K562 (cell line): ENCODE measurements around the gene IPCEF1. TPM values are rescaled to one million over a fixed set of nuclear protein-coding genes. Genes with fewer than 3 reads are reported as not detected.

Experiments
- ATAC-seq: fragments of 200-7000 bp; cut with Tn5 transposase; 3 replicates; pipeline ENCODE4 v1.9.1; 2020; ENCODE audit warnings: moderate library complexity
- BruUV-seq: library from RNA; stranded (reverse); fragments of 400-500 nt; replicated peaks from 2 replicates; lab custom pipeline; 2021; lab: Mats Ljungman, UMichigan
- CTCF ChIA-PET: fragments of 300-600 bp; formaldehyde crosslinking; extraction: SDS; loops from one replicate; lab custom pipeline; 2021; ENCODE audit warnings: low intra/inter-chr PET ratio; lab: Yijun Ruan, JAX
- POLR2A ChIA-PET: fragments of 300-600, 350-650 bp; sonication (Branson Sonifier 250); formaldehyde crosslinking; extraction: SDS; loops from one replicate; lab custom pipeline; 2021; ENCODE audit warnings: antibody characterized with exemption, inconsistent platforms; lab: Yijun Ruan, JAX
- DNase-seq, 4 experiments: peaks; one replicate each; pipeline versions ENCODE4 v3.0.0 to v3.0.0-alpha.2; 2011 to 2018; ENCODE audit warnings: low spot score in 3 of 4, mixed read lengths in 3 of 4; ENCODE audit errors: extremely low read depth in 1 of 4
- FAIRE-seq: peaks from 2 replicates; lab custom pipeline; 2011; peaks lifted over from hg19 to GRCh38; lab: Jason Lieb, UNC
- H2AFZ ChIP-seq: 2 replicates; pipeline ENCODE4 v1.6.0; 2011; ENCODE audit warnings: low read depth, low read length, control low read depth, inconsistent platforms
- H3K27ac ChIP-seq: fragments of 200-600 bp; 3 replicates; pipeline ENCODE4 v1.8.0; 2011; ENCODE audit warnings: low read depth, mild to moderate bottlenecking, control low read depth, inconsistent platforms, low read length, moderate library complexity, mixed read lengths; ENCODE audit errors: extremely low read depth
- H3K27me3 ChIP-seq, 2 experiments: fragments of 300-600 bp in 1 of 2; 2 replicates in 1 of 2; 3 replicates in 1 of 2; pipeline versions ENCODE4 v1.6.0 to v1.8.0; 2011; ENCODE audit warnings: inconsistent platforms in 2 of 2, low read length in 2 of 2, mild to moderate bottlenecking in 1 of 2, mixed read lengths in 1 of 2, moderate library complexity in 1 of 2; ENCODE audit not compliant: control insufficient read depth in 2 of 2, insufficient read depth in 2 of 2
- H3K36me3 ChIP-seq: fragments of 300-600 bp; 3 replicates; pipeline ENCODE4 v1.8.0; 2011; ENCODE audit warnings: mild to moderate bottlenecking, low read length, inconsistent platforms; ENCODE audit not compliant: control insufficient read depth, insufficient read depth
- H3K4me1 ChIP-seq, 2 experiments: fragments of 200-600 bp in 1 of 2; replicated peaks in 1 of 2; 2 replicates in 1 of 2; 3 replicates in 1 of 2; pipeline versions ENCODE4 v1.5.1 to v1.8.0; 2011; ENCODE audit warnings: inconsistent platforms in 2 of 2, low read length in 2 of 2, mild to moderate bottlenecking in 1 of 2, mixed read lengths in 1 of 2, moderate library complexity in 1 of 2; ENCODE audit not compliant: control insufficient read depth in 2 of 2, insufficient read depth in 2 of 2
- H3K4me2 ChIP-seq: 2 replicates; pipeline ENCODE4 v1.6.1; 2011; ENCODE audit warnings: low read length, control low read depth, inconsistent platforms, mixed read lengths; ENCODE audit not compliant: insufficient read depth
- H3K4me3 ChIP-seq: fragments of 200-600 bp; sonication (generic), shearing (Covaris generic); 2 replicates; pipeline ENCODE4 v1.5.1; 2016; ENCODE audit warnings: control low read depth, inconsistent platforms
- H3K79me2 ChIP-seq: fragments of 200-600 bp; 3 replicates; pipeline ENCODE4 v1.8.0; 2011; ENCODE audit warnings: low read length, inconsistent platforms; ENCODE audit not compliant: control insufficient read depth, insufficient read depth
- H3K9ac ChIP-seq, 2 experiments: 2 replicates each; pipeline versions ENCODE4 v1.6.0 to v1.6.1; 2011; ENCODE audit warnings: low read depth in 2 of 2, low read length in 2 of 2, control low read depth in 1 of 2, inconsistent platforms in 1 of 2, mild to moderate bottlenecking in 1 of 2, mixed read lengths in 1 of 2; ENCODE audit not compliant: insufficient read depth in 1 of 2
- H3K9me1 ChIP-seq: one replicate; pipeline ENCODE4 v1.6.0; 2011; ENCODE audit warnings: inconsistent platforms, mild to moderate bottlenecking, low read length, moderate library complexity; ENCODE audit not compliant: control insufficient read depth, insufficient read depth
- H3K9me3 ChIP-seq: replicated peaks from 2 replicates; pipeline ENCODE4 v1.5.1; 2011; ENCODE audit warnings: low read depth, low read length, inconsistent platforms; ENCODE audit not compliant: control insufficient read depth, insufficient read depth
- H4K20me1 ChIP-seq: replicated peaks from 2 replicates; pipeline ENCODE4 v1.6.1; 2011; ENCODE audit warnings: low read length, inconsistent platforms, mixed read lengths; ENCODE audit not compliant: control insufficient read depth, insufficient read depth
- HIVEP1 ChIP-seq: fragments of 250-450 bp; sonication (Bioruptor Pico); IDR thresholded peaks from 2 replicates; pipeline ENCODE4 v1.4.0; 2020; ENCODE audit warnings: mild to moderate bottlenecking
- HSF4 ChIP-seq: fragments of 250-450 bp; sonication (Bioruptor Pico); IDR thresholded peaks from 2 replicates; pipeline ENCODE4 v2.1.2; 2022; ENCODE audit warnings: mild to moderate bottlenecking, moderate library complexity, borderline replicate concordance
- MYBL2 ChIP-seq, 2 experiments: fragments of 450-650 bp in 1 of 2; sonication (generic) in 1 of 2; formaldehyde crosslinking in 1 of 2; IDR thresholded peaks; 2 replicates each; pipeline versions ENCODE4 v1.6.1 to v1.8.1; 2017 to 2022; ENCODE audit warnings: borderline replicate concordance in 1 of 2, inconsistent platforms in 1 of 2, low read depth in 1 of 2, mild to moderate bottlenecking in 1 of 2, missing genetic modification reagents in 1 of 2, moderate library complexity in 1 of 2
- NR4A1 ChIP-seq, 2 experiments: fragments of 250-450 bp in 1 of 2; fragments of 450-650 bp in 1 of 2; sonication (Bioruptor Pico) in 1 of 2; IDR thresholded peaks; 2 replicates each; pipeline versions ENCODE4 v1.4.0 to v1.6.1; 2016 to 2020; ENCODE audit warnings: mild to moderate bottlenecking in 2 of 2, missing compliant biosample characterization in 1 of 2, missing genetic modification characterization in 1 of 2, moderate library complexity in 1 of 2
- RB1 ChIP-seq: fragments of 450-650 bp; IDR thresholded peaks from 2 replicates; pipeline ENCODE4 v1.6.1; 2017; ENCODE audit warnings: low read depth, mild to moderate bottlenecking
- RBM34 ChIP-seq: fragments of 200-400 bp; formaldehyde crosslinking; IDR thresholded peaks from 2 replicates; pipeline ENCODE4 v1.6.1; 2018; ENCODE audit warnings: low read length, borderline replicate concordance; ENCODE audit not compliant: insufficient read depth
- SIRT6 ChIP-seq: IDR thresholded peaks from one replicate; pipeline ENCODE4 v1.6.1; 2012; ENCODE audit warnings: low read depth, mild to moderate bottlenecking, control low read depth, inconsistent platforms, low read length, moderate library complexity
- ZNF165 ChIP-seq: fragments of 250-450 bp; sonication (Bioruptor Pico); IDR thresholded peaks from 2 replicates; pipeline ENCODE4 v1.4.0; 2020; ENCODE audit warnings: borderline replicate concordance
- ZNF766 ChIP-seq: fragments of 200-800 bp; sonication (Bioruptor generic); conservative IDR thresholded peaks from 2 replicates; pipeline ENCODE4 v1.6.1; 2016; ENCODE audit warnings: missing genetic modification characterization, missing compliant biosample characterization
- WGBS: fragments of 100-300 bp; shearing (Covaris generic); methylation state at CpG from one replicate; pipeline ENCODE4 v1.1.6; 2016; ENCODE audit warnings: low coverage, mixed read lengths; ENCODE audit not compliant: insufficient coverage; ENCODE audit errors: missing lambda C conversion rate; 5-methylcytosine and 5-hydroxymethylcytosine counted together
- in situ Hi-C: fragments of 300-500 bp; cut with MboI; formaldehyde crosslinking; loops from 4 replicates; pipeline ENCODE4 v1.15.0; 2018; ENCODE audit warnings: inconsistent platforms, mixed read lengths
- intact Hi-C: fragments of 100-400 bp; cut with micrococcal nuclease; formaldehyde crosslinking; loops from 2 replicates; pipeline ENCODE4 v1.14.2; 2022
- polyA plus RNA-seq, 8 experiments: library from polyadenylated mRNA; depleted of rRNA in 4 of 8; stranded (reverse) in 5 of 8; unstranded in 3 of 8; fragments of >200 nt; fragmentation: Nextera tagmentation in 2 of 8; fragmentation: Illumina TruSeq in 1 of 8; extraction: Ambion mirVana in 2 of 8; extraction: Trizol in 1 of 8; gene quantifications; 2 replicates each; pipeline versions ENCODE4 v1.2.1 to v1.2.3, GENCODE V29; 2011 to 2014; ENCODE audit warnings: inconsistent platforms in 1 of 8, missing spikeins in 1 of 8
- total RNA-seq, 7 experiments: library from RNA; depleted of rRNA in 6 of 7; stranded (reverse); fragments of >200 nt in 6 of 7; fragmentation: Illumina TruSeq in 2 of 7; extraction: Trizol in 2 of 7; gene quantifications; 2 replicates each; pipeline versions ENCODE4 v1.2.1 to v1.2.3, GENCODE V29; 2011 to 2021; ENCODE audit warnings: low replicate concordance in 1 of 7

IPCEF1 gene
- total and polyA plus RNA-seq, 9 of the 15 experiments (the other 6 are each of a cell fraction or from before 2014, with no cell fraction given), result 0.14 to 0.18 TPM; not detected in 7

DNA sequence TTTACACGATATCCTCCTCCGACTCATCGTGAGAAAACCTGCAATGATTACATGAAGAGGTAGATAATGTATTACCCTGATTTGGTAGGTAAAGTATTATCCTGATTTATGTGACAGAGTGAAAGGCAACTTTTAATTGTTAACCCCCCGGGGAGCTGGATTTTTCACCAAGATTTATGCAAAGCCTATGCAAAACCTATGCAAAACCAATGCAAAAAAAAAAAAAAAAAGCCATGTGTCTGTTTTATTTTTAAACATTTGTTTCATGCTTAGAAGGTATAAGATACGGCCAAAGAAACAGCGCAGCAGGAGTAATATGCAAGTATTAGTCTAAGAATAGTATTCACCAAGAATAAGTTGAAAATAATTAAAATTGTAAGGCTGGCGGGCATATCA lies 109.9 kb downstream of the IPCEF1 start (continued):
- no peak for TF ChIP-seq NR4A1 (CRISPR knock-in tag; IDR thresholded peaks at IDR 0.05)
- no peak for TF ChIP-seq NR4A1 (tag; IDR thresholded peaks at IDR 0.05)
- no peak for TF ChIP-seq HIVEP1 (CRISPR knock-in tag)
- TF ChIP-seq ZNF766 (CRISPR knock-in tag), result no peak
- TF ChIP-seq MYBL2 (IDR thresholded peaks at IDR 0.05; ENCODE audit: low read depth), result no peak
- no peak for TF ChIP-seq MYBL2 (CRISPR knock-in tag; IDR thresholded peaks at IDR 0.05; ENCODE audit: borderline replicate concordance)

DNA sequence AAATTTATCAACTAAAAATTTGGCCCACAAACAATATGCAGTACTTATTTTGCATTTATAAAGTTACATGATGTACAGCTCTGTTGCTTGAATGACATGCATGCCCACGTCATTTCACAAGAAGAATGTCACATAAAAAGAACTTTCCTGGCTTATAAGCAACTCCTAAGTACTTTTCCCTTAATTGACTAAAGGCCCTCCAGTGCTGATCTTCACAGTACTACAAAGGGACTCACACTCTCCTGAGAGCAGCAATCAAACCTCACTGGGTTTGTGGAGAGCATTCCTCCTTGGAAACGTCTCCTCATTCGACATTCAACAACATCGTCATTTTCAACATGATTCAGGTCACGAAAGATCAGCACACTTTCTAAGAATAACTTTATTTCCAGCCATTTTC lies 111.1 kb downstream of the IPCEF1 start:
- CTCF ChIA-PET, result no interaction called here

More for the DNA sequence above, 111.1 kb downstream of the IPCEF1 start:
- no peak for TF ChIP-seq SIRT6
- no peak for TF ChIP-seq ZNF165 (CRISPR knock-in tag)
- TF ChIP-seq RB1, result no peak
- no peak for TF ChIP-seq HSF4 (CRISPR knock-in tag)
- TF ChIP-seq RBM34, result no peak
- no peak for DNase-seq
- Histone ChIP-seq H3K27me3 (peaks cover 9 to 16% of the 10 kb centered on the region in 2 experiments; a peak in 3 of 5 replicates), H3K4me2 (no peak overlapping the region), H3K9me1 (no peaks in the 10 kb centered on the region), H3K4me1 (no peaks in the 10 kb centered on the region), H2AFZ (no peak overlapping the region), H3K27ac (no peak overlapping the region), H3K79me2 (no peaks in the 10 kb centered on the region), H3K9ac (no peak overlapping the region), H3K36me3 (no peaks in the 10 kb centered on the region), H4K20me1 (no peaks in the 10 kb centered on the region), H3K9me3 (no peaks in the 10 kb centered on the region), H3K4me3 (no peak overlapping the region)
- intact Hi-C loops (no loop called here), in situ Hi-C loops (no loop called here)
- no peak for FAIRE-seq
- BruUV-seq, result no TSS peak
- no peak for ATAC-seq
- WGBS, result 1% methylated on average over 5 of the region's 5 CpGs
- POLR2A ChIA-PET, result no interaction called here
